Measurements from ENCODE around the gene HLA-DQA1. TPM values are rescaled to one million over a fixed set of nuclear protein-coding genes. Genes with fewer than 3 reads are reported as not detected.

The HLA-DQA1 gene
- total RNA-seq, 2 donors from 2014 or later: 5.1 to 45.0 TPM

DNA sequence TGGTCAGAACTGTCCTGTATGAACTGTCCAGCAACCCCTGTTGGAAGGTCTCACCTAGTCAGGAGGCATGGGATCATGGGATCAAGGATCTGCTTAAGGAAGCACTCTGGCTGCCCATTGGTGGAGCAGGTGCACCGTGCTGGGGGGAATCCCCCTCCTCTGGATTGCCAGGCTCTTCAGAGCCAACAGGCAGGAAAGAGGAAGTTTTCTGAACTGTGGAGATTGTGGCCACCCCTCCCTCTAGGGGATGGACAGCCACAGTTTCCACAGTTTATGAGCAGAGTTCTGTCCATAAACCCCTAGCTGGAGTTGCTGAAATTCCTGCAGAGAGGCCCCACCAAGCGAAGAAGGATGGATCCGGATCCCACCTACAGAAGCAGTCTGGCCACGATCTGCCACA, 42.3 kb downstream of the HLA-DQA1 start:
- intact Hi-C loops (cut with DNase I, micrococcal nuclease): no loop called here
- ATAC-seq (no peak), DNase-seq (no peak)

DNA sequence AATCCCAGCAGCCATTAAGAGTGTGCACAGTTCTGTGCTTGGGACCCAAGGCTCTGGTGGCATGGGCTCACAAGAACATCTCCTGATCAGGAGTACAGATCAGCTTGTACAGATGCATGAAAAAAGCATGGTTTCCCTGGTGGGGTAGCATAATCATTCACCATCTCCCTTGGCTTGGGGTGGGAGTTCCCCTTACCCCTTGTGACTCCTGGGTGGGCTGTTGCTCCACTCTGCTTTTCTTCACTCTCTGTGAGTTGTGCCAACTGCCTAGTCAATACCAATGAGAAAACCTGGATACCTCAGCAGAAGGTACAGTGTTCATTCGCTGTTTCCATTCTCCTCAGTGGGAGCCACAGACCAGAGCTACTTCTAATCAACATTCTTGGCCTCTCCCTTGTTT, 42.8 kb downstream of the HLA-DQA1 start:
- DNase-seq: no peak
- ATAC-seq: no peak
- intact Hi-C loops (cut with DNase I, micrococcal nuclease): no loop called here

DNA sequence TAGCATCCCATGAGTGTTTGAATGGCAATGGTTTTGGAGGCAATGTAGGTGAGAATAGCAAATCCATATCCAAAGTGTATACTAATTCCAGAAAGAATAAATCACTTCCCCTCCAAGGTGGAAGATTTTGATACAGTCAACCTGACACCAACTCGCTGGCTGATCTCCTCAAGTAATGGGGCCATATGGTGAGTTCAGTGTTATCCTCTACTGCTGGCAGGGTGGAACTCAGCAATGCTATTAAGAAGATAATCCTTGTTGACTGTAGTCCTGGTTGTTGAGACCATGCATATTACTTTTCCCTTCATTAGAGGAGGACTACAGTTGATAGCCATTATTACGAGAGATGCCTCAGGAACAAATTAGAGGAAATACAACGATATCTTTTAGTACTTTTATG, 47.0 kb downstream of the HLA-DQA1 start:
- intact Hi-C loops (cut with DNase I, micrococcal nuclease): no loop called here
- no peak for ATAC-seq
- DNase-seq: no peak

DNA sequence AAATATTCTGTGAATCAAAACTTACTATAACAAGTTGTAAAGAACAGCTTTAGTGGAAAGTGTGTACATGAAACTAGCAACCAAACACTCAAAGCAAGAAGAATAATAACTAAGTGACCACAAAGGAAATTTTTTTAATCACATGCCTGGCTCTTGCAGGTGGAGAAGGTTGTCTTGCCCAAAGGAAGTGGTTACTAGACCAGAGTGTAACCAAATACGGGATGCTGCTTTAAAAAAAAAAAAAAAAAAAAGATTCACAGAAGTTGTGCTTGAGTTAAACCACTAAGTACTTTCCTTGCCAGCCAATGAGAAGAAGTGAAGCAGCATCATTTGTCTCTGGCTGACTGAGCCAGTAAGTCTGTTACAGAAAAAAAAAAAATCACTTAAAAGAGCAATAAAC, 48.4 kb downstream of the HLA-DQA1 start:
- intact Hi-C loops (cut with DNase I, micrococcal nuclease): no loop called here
- ATAC-seq (peak; percentile 27), DNase-seq (no peak)

DNA sequence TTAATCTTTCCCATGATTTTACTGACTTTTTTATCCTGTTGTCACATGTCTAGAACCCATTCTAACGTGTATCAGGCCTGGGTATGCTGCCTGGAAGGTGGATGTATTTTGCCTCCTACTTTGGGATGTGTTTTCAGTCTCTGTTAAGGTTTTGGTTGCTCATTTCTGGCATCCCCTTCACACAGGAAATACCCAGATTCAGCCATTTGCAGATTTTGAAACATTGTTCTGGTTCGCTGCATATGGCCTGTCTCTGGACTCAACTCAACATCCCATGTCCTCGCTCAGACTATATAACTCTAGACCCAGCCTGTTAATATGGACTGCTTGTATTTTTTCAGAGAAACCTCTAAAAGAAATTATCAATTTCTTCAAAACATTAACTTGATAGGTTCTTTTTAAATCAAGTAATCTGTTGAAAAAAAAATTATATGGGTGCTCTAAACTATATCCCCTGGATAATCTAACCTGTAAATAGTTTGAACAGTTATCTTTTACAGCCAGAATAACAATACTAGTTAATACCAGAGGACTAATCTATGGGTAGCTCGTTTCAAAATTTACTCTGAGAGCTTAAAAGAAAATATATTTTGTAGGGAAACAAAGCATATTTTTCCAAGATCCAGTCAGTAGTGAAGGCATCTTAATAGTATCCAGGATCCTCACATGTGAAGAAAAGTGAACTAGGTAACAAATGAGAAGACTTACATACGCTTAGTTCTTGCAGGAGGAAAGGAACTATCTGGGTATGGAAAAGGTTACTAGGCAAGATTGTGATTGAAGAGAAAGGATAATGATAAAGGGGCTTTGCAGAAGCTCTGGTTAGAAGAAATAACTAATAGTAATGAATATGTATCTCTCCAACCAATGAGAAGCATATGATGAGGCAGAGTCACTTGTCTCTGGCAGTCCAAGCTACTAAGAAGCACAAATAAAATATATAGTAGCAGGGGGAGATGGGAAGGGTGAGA, 52.6 kb downstream of the HLA-DQA1 start:
- intact Hi-C loops (cut with DNase I, micrococcal nuclease): no loop called here

DNA sequence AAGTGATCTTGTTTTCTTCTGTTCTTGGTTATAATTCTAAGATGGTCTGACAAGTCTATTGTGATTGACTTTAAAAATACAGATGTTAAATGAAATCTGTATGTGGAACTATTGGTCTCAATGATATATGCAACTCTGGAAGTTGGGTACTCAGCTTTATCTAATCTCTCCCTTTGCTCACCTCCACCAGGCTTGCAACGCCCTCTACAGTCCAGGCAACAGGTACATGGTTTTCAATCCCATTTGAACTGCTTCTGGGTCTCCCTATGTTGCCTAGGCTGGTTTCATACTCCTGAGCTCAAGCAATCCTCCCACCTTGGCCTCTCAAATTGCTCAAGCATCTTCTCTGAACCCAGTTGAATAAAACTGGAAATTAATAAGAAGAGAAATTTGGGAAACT, 54.8 kb downstream of the HLA-DQA1 start:
- peak; percentile 47 to 65 for DNase-seq
- intact Hi-C loops (cut with DNase I, micrococcal nuclease): no loop called here
- peak; percentile 84 for ATAC-seq

More for the DNA sequence above, 52.6 kb downstream of the HLA-DQA1 start:
- no peak for DNase-seq
- no peak for ATAC-seq

Other genes starting within 250 kb of the HLA-DQA1 start
- gene BTNL2, start 230.2 kb upstream of the HLA-DQA1 start, total RNA-seq: not detected
- gene HLA-DRA, start 197.5 kb upstream of the HLA-DQA1 start, total RNA-seq: 100 to 1,000 TPM in 1 of 2 donors, 10 to 100 TPM in 1; 29.3 to 159 TPM
- gene HLA-DRB5, start 107.1 kb upstream of the HLA-DQA1 start, total RNA-seq: 100 to 1,000 TPM in 1 of 2 donors, 10 to 100 TPM in 1; 15.6 to 121 TPM
- 100 to 1,000 TPM in 1 of 2 donors, 10 to 100 TPM in 1; 34.7 to 191 TPM for gene HLA-DRB1, start 47.6 kb upstream of the HLA-DQA1 start, total RNA-seq
- 10 to 100 TPM in 1 of 2 donors, 1 to 10 TPM in 1; 6.6 to 39.3 TPM for gene HLA-DQB1, start 29.3 kb downstream of the HLA-DQA1 start, total RNA-seq
- gene HLA-DQA2, start 104.0 kb downstream of the HLA-DQA1 start, total RNA-seq: 1 to 10 TPM in 1 of 2 donors, not detected in 1; 1.2 TPM
- under 1 TPM; 0.58 to 0.95 TPM for gene HLA-DQB2, start 126.1 kb downstream of the HLA-DQA1 start, total RNA-seq
- gene HLA-DOB, start 179.6 kb downstream of the HLA-DQA1 start, total RNA-seq: 1 to 10 TPM in 1 of 2 donors, under 1 TPM in 1; 0.64 to 1.7 TPM
- 100 to 1,000 TPM in 1 of 2 donors, 10 to 100 TPM in 1; 38.9 to 109 TPM for gene TAP2, start 201.3 kb downstream of the HLA-DQA1 start, total RNA-seq
- 100 to 1,000 TPM; 110 to 168 TPM for gene PSMB8, start 206.6 kb downstream of the HLA-DQA1 start, total RNA-seq
- 100 to 1,000 TPM in 1 of 2 donors, 10 to 100 TPM in 1; 73.5 to 118 TPM for gene TAP1, start 216.3 kb downstream of the HLA-DQA1 start, total RNA-seq
- gene PSMB9, start 216.8 kb downstream of the HLA-DQA1 start, total RNA-seq: 10 to 100 TPM; 26.3 to 72.2 TPM